Stimulated activated CD8-positive, alpha-beta memory T cell treated with anti-CD3 and anti-CD28 coated beads, Interleukin-7, amount 100 ng/mL, for 1 hour (primary cell): Measurements from ENCODE around the gene ELOF1.
A peak's percentile ranks its signal among the peaks of the same experiment; 100 is the strongest.
"Not testable (repeated sequence)": the region's sequence is repeated elsewhere in the genome, so short reads cannot be mapped to it uniquely, and the experiment has no call there.

Source experiments
- DNase-seq, 2 donors: peaks; one replicate each; pipeline ENCODE4 v3.0.0-alpha.2; 2020; ENCODE audit warnings: low read depth in 2 of 2

ELOF1 gene

DNA sequence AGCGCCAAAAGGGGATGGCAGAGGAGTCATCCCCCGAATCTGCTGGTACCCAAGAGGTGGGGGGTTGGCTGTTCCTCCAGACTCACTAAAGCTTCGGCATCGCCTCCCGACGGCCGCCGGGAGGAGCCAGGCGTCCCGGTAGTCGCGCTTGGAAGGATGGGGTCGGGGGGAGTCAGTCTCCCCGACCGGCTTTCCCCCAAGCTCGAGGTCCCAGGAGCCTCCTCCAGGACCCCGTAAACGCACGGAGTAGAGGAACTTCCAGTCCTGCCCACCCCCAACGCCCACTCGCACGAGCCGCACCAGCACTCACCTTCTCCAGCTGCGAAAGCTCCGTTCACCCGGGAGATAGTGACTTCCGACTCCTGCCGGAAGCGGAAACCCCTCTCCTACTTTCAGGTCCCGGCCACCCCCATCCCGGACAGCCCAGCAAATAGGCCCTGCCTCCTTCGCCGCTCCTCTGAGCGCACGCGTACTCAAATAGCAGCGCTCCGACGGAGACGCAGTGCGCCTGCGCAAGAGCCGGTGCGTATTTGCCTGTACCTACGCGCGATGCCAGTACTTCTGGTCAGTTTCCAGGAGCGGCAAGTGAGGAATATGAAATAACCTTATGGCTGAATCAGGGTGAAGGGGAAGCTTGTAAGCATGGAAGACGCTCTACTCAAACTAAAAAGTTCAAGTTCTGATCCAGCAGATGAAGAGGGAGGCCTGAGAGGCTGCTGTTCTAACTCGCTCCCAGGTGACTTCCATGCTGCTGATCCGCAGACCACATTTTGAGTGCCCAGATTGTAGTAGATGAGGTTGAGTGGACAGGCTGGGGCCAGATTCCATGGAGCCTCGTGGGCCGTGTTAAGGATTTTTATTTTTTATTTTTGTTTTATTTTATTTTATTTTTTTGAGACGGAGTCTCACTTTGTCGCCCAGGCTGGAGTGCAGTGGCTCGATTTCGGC is at the start of gene ELOF1:
ELOF1 (minus strand) TSS at position 350 of the 948 bp plus-strand sequence. CDS start 4,883 bp downstream, outside the sequence.
- DNase-seq = peak; percentile 88

DNA sequence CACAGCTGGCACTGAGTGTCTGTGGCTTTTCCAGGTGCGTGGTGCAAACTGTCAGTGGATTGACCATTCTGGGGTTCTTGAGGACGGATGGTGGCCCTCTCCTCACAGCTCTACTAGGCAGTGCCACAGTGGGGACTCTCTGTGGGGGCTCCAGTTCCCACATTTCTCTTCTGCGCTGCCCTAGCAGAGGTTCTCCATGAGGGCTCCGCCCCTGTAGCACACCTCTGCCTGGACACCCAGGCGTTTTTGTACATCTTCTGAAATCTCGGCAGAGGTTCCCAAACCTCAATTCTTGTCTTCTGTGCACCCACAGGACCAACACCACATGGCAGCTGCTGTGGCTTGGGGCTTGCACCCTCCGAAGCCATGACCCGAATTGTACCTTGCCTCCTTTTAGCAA is 47.5 kb upstream of the ELOF1 start:
- no peak for DNase-seq

DNA sequence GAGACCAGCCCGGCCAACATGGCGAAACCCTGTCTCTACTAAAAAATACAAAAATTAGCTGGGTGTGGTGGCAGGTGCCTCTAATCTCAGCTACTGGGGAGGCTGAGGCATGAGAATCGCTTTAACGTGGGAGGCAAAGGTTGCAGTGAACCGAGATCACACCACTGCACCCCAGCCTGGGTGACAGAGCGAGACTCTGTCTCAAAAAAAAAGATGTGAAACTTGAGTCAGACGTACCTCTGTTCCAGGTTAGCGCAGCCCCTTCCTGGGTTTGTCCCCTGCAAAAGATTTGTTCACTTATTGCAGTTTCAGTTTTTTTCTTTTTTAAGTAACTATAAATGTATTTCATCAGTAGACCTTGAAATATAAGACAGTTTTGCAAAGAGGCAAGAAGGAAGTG is 40.7 kb upstream of the ELOF1 start:
- not testable (repeated sequence) for DNase-seq

DNA sequence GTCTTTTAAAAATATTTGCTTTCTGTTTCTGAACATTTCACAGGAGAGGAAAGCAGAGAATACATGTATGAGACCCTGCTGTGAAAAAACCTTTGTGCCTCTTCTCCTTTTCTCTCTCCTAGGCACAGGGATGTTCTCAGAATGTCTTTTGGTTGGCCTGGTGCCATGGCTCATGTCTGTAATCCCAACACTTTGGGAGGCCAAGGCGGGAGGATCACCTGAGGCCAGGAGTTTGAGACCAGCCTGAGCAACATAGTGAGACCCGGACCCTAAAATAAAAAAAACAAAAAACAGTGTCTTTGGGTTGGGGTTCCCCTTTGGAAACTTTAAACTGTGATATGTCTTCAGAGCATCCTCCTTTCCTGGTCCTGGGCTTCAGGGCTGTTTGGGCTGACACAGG is 39.7 kb upstream of the ELOF1 start:
- DNase-seq = no peak

DNA sequence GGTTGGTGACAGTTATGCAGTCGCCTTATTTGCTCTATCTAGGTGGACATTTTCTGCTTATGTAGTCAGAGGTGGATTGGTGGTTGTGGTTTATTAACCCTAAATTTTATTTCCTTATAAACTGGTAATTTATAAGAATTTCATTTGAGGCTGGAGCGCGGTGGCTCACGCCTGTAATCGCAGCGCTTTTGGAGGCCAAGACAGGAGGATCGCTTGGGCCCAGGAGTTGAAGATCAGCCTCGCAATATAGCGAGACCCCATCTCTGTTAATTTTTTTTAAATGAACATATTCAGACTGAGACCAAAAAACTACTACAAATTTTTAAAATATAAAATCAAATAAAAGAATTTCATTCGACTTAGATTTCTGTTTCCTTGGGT is 39.1 kb upstream of the ELOF1 start:
- no peak for DNase-seq

DNA sequence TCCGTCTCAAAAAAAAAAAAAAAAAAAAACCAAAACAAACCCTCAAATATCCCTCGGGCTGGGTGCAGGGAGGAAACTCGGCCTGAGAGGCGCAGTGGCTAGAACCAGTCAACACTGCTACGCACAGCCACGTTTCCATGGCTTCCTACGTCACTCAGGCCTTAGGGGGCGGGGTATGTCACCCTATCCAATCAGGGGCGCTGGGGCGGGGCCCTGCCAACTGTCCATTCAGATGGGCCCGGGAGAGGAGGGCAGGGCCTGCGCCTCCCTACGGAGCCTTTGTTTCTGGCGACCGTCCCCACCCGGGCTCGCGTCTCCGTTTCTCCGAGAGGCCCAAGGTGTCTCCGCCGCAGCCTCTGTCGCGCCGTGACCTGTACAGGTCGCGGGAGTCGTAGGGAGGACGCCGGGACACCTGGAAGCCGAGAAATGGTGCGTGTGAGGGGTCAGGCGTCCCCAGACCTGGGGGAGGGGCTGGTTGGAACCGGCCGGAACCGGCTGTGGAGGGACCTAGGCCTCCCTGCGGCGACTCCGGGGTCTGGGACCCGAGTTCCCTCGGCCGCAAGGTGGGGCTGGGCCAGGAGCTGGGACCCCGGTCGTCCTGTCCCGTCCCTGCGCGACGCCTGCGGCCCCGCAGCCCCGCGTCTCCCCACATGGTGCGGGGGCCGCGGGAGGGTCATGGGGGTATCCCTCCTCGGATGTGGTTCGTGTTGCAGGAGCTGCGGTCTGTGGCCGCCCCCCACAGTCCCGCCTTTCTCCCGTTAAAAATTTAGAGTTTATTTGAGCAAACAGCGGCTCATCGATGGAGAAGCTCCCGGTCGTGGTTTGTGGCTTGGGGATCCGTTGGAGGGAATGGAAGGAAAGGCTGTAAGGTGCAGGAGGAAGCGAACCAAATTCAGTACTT is 38.4 kb upstream of the ELOF1 start, which contains the start of gene ZNF627:
ZNF627 (plus strand) TSS at position 282 of the 901 bp plus-strand sequence; CDS start at position 427, 145 bp downstream.
- peak; percentile 93 to 95 for DNase-seq

DNA sequence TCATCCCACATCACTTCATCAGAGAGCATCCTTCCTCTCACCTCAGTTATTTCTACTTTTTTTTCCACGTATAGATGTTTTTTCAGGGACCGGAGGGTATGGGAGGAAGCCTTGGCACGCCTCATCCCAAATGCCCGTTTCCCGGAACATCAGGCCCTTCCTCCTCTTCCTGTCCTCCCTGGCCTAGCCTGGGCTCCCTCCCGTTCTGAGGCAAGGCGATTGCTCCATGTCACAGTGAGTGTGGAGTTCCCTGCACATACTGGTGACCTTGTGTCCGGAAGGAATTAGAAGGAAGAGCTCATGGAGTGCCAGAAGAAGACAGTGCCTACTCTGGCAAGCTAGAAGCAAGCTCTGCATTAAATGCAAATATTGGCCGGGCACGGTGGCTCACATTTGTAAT is 37.1 kb upstream of the ELOF1 start:
- DNase-seq = no peak

DNA sequence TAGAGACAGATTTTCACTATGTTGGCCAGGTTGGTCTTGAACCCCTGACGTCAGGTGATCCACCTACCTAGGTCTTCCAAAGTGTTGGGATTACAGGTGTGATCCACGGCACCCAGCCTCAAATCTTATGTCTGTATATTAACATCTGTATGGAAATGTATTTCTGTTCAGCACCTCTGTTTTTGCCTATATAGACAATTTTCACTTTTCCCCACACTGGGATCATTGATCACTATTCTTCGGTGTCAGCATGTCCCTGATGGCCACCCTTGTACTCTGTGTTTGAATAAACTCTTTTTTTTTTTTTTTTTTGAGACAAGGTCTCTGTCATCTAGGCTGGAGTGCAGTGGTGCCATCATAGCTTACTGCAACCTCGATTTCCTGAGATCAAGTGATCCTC is 35.1 kb upstream of the ELOF1 start:
- no peak for DNase-seq

DNA sequence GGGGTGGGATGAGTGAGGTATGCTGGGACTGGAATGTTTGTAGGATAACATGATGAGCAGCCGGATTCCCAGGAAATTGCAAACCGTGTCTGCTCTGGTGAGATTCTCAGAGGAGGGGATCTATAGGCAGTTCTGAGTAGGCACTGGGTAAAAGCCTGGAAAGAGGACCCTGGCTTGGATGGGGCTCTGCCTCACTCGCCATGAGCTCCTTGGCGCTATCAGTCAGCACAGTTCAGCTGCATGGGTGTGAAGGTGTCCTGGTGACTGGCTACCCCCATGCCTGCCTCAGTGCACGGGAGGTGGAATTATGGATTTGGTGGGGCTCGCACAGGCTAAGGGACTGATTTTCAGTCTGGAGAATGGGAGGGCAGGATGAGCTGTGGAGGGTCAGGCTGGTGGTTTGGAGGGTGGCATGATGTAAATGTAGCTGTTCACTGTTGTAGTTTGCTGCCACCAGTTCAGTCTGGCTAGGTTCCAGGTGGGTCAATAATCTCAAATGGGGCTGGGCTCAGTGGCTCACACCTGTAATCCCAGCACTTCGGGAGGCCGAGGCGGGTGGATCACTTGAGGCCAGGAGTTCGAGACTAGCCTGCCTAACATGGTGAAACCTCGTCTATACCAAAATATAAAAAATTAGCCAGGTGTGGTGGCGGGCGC is 29.1 kb upstream of the ELOF1 start:
- DNase-seq = no peak

DNA sequence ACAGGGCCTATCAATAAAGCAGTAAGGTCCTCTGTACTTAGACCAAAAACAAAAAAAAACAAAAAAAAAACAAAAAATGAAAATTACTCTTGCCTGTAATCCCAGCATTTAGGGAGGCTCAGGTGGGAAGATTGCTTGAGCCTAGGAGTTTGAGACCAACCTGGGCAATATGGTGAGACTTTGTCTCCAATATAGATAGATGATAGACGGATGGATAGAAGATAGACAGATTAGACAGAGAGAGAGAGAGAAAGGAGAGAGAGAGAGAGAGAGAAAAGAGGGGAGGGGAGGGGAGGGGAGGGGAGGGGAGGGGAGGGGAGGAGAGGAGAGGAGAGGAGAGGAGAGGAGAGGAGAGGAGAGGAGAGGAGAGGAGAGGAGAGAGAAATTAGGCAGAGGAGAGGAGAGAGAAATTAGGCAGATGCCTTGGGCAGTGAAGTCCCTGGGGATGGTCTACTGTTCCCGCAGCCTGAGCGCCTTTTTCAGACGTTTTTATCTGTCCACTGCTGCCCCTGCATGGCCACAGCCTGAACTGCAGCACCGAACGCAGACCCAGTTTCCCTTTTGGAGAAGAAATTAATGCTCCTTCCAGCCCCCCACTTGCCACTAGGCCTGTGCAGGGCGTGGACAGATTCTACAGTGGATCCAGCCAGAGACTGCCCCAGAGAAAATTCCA is 28.4 kb upstream of the ELOF1 start:
- DNase-seq = peak; percentile 60 to 61

DNA sequence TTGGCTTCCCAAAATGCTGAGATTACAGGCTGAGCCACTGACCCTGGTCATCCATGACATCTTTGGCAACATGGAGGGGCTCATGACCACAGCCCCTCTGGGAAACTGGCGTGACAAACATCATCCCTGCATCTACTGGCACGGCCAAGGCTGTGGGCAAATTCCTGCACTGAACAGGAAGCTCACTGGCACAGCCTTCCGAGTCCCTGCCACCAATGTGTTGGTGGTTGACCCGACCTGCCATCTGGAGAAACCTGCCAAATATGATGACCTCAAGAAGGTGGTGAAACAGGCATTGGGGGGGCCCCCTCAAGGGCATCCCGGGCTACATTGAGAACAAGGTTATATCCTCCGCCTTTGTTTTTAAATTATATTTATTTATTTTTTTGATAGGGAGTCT is 27.3 kb upstream of the ELOF1 start:
- DNase-seq = no peak

DNA sequence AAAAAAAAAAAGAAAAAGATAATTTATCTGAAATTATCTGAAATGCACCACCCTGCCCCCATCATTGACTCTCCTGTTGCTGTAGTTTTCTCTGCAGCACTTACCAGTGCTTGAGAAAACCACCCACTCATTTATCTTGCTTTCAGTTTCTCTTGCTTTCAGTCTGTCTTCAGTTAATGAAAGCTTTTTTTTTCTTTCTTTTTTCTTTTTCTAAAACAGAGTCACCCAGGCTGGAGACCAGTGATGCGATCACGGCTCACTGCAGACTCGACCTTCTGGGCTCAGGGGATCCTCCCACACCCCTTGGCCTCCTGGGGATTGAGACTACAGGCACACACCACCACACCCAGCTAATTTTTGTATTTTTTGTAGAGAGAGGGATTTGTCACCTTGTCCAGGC is 22.7 kb upstream of the ELOF1 start:
- no peak for DNase-seq

DNA sequence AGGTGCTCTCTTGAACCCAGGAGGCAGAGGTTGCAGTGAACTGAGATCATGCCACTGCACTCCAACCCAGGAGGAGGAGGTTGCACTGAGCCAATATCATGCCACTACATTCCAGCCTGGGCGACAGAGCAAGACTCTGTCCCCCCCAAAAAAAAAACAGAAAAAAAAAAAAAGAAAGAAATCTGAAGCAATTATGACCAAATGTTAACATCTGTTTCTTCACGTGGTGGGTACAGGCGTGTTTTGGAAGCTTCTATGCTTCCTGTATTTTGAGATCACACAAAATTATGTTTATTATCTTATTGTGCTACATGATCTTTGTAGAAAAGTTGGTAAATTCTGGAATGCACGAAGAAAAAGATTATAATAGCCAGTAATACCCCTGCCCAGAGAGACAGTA is 21.1 kb upstream of the ELOF1 start:
- DNase-seq = no peak

DNA sequence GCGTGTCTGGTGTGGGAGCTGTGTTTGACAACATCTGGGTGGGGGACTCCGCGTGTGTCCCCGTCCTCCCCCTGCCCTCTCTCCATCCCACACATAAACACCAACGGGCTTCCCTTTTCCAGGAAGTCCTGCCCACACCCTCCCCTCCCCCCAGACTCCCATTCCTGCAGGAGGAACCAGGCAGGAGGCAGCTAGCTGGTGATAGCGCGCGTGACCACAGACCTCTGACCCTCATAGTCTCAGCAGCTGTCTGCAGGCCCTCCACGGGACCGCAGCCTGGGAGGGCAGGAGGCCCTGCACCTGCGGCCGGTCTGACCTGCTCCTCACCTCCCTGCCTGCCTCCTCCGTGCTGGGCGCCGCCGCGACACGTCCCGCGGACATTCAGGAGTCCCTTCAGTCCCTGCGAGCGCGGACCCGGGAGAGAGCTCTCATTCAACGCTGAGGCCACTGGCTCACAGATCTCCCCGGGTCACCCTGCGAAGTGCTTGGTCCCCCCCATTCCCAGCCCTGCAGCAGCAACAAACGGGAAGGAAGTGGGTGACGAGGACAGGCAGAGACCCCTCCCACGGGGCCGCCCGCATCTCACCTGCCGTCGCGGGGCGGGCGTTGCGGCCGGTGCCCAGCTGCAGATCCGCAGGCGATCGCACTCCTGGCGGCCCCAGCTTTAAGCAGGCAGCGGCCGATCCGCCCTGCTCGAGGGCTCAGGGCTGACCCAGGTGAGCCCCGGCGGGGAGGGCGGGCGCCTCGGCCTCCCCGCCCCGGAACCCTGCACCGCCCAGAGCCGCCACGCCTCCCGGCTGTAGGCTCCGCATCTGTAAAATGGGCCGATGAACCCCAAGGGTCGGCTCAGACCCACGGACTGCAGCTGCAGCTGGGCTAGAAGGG is 19.5 kb upstream of the ELOF1 start:
- no peak for DNase-seq

DNA sequence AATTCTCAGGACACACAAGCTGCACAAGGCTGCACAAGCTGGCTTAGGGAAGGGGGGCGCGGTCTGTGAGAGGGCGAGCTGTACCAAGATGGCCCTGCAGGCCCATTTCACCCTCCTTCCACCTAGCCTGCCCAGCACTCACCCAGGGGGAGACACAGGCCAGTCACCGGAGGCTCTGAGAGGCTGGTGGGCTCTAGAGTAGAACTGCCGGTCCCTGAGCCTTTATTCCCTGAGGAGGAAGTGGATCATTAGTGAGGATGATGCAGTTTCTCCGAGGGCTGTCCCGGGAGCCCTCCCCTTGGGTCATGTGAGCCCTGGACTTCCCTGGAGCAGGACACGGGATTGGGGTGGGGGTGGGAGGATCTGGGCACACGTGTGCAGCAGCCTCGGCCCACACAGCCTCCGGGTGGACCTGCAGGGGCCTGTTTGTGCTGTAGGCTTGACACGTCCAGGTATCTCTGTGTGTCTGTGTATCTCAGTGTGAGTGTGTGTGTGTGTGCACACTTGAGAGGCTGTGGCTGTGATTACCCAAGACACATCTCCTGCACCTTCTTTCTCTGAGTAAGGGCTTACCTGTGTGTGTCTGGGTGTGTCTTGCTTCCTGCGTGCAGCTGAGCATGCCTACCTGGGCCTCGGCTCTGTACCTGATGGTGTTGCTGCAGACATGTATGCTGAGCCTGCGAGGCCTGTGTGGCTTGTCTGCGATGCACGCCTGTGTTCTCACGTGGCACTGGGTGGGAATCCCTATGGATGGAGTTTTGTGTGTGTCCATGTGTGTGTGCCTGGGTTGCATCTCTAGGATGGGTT is 18.6 kb upstream of the ELOF1 start, which contains the start of gene ACP5:
ACP5 (minus strand) TSS at position 195 of the 807 bp plus-strand sequence. CDS start 328 bp downstream, outside the sequence.
- DNase-seq = no peak

DNA sequence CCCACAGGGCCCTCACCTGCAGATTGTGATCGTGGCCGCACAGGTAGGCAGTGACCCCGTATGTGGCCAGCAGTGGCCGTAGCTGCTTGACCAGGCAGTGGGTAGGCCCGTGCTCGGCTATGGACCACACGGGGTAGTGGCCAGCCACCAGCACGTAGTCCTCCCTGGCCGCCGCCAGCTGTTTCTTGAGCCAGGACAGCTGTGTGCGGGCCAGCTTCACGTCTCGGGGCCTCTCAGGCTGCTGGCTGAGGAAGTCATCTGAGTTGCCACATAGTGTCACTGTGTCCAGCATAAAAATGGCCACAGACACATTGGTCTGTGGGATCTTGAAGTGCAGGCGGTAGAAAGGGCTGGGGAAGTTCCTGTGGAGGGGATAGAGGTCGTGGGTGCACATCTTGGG is 17.2 kb upstream of the ELOF1 start:
- no peak for DNase-seq

DNA sequence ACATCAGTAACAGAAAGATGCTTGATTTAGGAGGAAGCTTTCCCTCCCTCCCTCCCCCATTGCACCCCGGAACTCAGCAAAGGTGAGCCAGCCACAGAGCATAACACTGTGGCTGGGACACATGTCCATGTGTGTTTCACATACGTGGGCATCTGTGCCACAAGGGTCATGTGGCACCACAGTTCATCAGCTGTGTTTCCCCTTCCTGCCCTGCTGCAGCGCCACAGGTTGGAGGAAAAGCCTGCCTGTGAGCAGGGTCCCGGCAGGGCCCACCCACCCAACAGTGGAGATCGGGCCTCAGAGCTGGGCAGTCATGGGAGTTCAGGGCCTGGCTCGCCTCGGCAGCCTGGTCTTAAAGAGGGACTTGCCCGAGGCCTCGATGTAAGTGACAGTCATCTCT is 15.7 kb upstream of the ELOF1 start:
- no peak for DNase-seq

DNA sequence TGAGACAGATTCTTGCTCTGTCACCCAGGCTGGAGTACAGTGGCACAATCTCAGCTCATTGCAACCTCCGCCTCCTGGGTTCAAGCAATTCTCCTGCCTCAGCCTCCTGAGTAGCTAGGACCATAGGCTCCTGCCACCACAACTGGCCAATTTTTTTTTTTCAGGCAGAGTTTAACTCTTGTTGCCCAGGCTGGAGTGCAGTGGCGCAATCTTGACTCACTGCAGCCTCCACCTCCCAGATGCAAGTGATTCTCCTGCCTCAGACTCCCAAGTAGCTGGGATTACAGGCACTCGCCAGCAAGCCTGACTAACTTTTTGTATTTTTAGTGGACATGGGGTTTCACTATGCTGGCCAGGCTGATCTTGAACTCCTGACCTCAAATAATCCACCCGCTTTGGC is 14.7 kb upstream of the ELOF1 start:
- DNase-seq = not testable (repeated sequence)

DNA sequence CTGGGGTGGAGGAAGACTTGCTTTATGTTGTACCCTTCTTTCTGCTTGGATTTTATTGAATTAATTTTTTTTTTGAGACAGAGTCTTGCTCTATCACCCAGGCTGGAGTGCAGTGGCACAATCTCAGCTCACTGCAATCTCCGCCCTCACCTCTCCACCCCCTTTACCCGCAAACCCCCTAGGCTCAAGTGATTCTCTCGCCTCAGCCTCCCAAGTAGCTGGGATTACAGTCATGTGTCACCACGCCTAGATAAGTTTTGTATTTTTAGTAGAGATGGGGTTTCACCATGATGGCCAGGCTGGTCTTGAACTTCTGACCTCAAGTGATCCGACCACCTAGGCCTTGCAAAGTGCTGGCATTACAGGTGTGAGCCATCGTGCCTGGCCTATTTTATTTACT is 14.3 kb upstream of the ELOF1 start:
- DNase-seq = not testable (repeated sequence)
